GM19328 (cell line): ENCODE results near the gene TMEM240.
"Not testable (repeated sequence)": the region's sequence is repeated elsewhere in the genome, so short reads cannot be mapped to it uniquely, and the experiment has no call there.

Experiments
- ATAC-seq: cut with Tn5 transposase; IDR thresholded peaks from one replicate; pipeline ENCODE4 v1.9.1; 2021; ENCODE audit warnings: mild to moderate bottlenecking, moderate library complexity; ENCODE audit not compliant: unreplicated experiment

TMEM240 gene

GRCh38 chr1:1527092-1527816 is 13.2 kb downstream of the TMEM240 start:
- ATAC-seq: no peak

GRCh38 chr1:1526476-1526875 is 13.9 kb downstream of the TMEM240 start:
- ATAC-seq: not testable (repeated sequence)

- not testable (repeated sequence) for ATAC-seq
Measured at GRCh38 chr1:1524750-1525383, 15.6 kb downstream of the TMEM240 start.

- ATAC-seq: not testable (repeated sequence)
Measured at GRCh38 chr1:1523651-1524050, 16.8 kb downstream of the TMEM240 start.

- ATAC-seq: not testable (repeated sequence)
Measured at GRCh38 chr1:1523226-1523625, 17.2 kb downstream of the TMEM240 start.

GRCh38 chr1:1522536-1522935 is 17.9 kb downstream of the TMEM240 start:
- not testable (repeated sequence) for ATAC-seq

GRCh38 chr1:1521331-1521730 is 19.1 kb downstream of the TMEM240 start:
- no peak for ATAC-seq

- not testable (repeated sequence) for ATAC-seq
Measured at GRCh38 chr1:1519805-1520505, 20.5 kb downstream of the TMEM240 start.

- ATAC-seq: not testable (repeated sequence)
Measured at GRCh38 chr1:1518621-1519007, 21.8 kb downstream of the TMEM240 start.

GRCh38 chr1:1517973-1518620 is 22.3 kb downstream of the TMEM240 start:
- ATAC-seq: no peak

- not testable (repeated sequence) for ATAC-seq
Measured at GRCh38 chr1:1516923-1517322, 23.5 kb downstream of the TMEM240 start.

- not testable (repeated sequence) for ATAC-seq
Measured at GRCh38 chr1:1514376-1514775, 26.0 kb downstream of the TMEM240 start.

GRCh38 chr1:1513675-1514074 is 26.7 kb downstream of the TMEM240 start:
- ATAC-seq: not testable (repeated sequence)

- not testable (repeated sequence) for ATAC-seq
Measured at GRCh38 chr1:1512425-1512824, 28.0 kb downstream of the TMEM240 start.

GRCh38 chr1:1511533-1512285 is 28.7 kb downstream of the TMEM240 start, which contains the start of gene ATAD3A:
Gene ATAD3A, plus strand, starts transcription at chr1:1512162. Its CDS starts 107 bp downstream, at chr1:1512269.
- ATAC-seq: peak; percentile 80

GRCh38 chr1:1510912-1511532 is 29.4 kb downstream of the TMEM240 start:
- no peak for ATAC-seq

- not testable (repeated sequence) for ATAC-seq
Measured at GRCh38 chr1:1509465-1509850, 31.0 kb downstream of the TMEM240 start.

- not testable (repeated sequence) for ATAC-seq
Measured at GRCh38 chr1:1508775-1509464, 31.5 kb downstream of the TMEM240 start.

GRCh38 chr1:1507305-1507704 is 33.1 kb downstream of the TMEM240 start:
- no peak for ATAC-seq
